H9 (cell line): ENCODE measurements around the gene FADS1. TPM values are rescaled to one million over a fixed set of nuclear protein-coding genes. Genes with fewer than 3 reads are reported as not detected.

ENCODE experiments used
- DNase-seq: peaks from one replicate; pipeline ENCODE4 v3.0.0-alpha.2; 2017
- H2AFZ ChIP-seq: one replicate; pipeline ENCODE4 v1.6.1; 2013; ENCODE audit warnings: mild to moderate bottlenecking, low read length, control low read depth, moderate library complexity
- H2AK5ac ChIP-seq: 2 replicates; pipeline ENCODE4 v1.6.1; 2013; ENCODE audit warnings: low read length, control low read depth, mixed read lengths; ENCODE audit not compliant: insufficient read length
- H2BK120ac ChIP-seq: one replicate; pipeline ENCODE4 v1.6.1; 2013; ENCODE audit warnings: low read depth, mild to moderate bottlenecking, low read length, control low read depth, inconsistent platforms; ENCODE audit not compliant: poor library complexity, severe bottlenecking
- H2BK12ac ChIP-seq: 2 replicates; pipeline ENCODE4 v1.6.1; 2013; ENCODE audit warnings: low read length, control low read depth, mixed read lengths, low read depth; ENCODE audit not compliant: insufficient read length
- H2BK15ac ChIP-seq: 2 replicates; pipeline ENCODE4 v1.6.1; 2013; ENCODE audit warnings: low read depth, low read length, control low read depth
- H2BK20ac ChIP-seq: one replicate; pipeline ENCODE4 v1.6.1; 2013; ENCODE audit warnings: low read depth, mild to moderate bottlenecking, low read length, control low read depth, inconsistent platforms; ENCODE audit not compliant: poor library complexity, severe bottlenecking
- H2BK5ac ChIP-seq: 2 replicates; pipeline ENCODE4 v1.6.1; 2013; ENCODE audit warnings: low read length, control low read depth, mixed read lengths; ENCODE audit not compliant: insufficient read length
- H3K14ac ChIP-seq: 2 replicates; pipeline ENCODE4 v1.6.1; 2013; ENCODE audit warnings: low read length, control low read depth; ENCODE audit not compliant: insufficient read depth
- H3K18ac ChIP-seq: 2 replicates; pipeline ENCODE4 v1.6.1; 2013; ENCODE audit warnings: low read depth, mild to moderate bottlenecking, mixed read lengths, low read length, control low read depth; ENCODE audit not compliant: insufficient read length
- H3K23ac ChIP-seq: 2 replicates; pipeline ENCODE4 v1.6.1; 2013; ENCODE audit warnings: low read length, control low read depth, mixed read lengths, low read depth; ENCODE audit not compliant: insufficient read length
- H3K23me2 ChIP-seq: 2 replicates; pipeline ENCODE4 v1.6.1; 2013; ENCODE audit warnings: low read depth, mild to moderate bottlenecking, mixed read lengths, low read length, control low read depth; ENCODE audit not compliant: insufficient read length, poor library complexity, severe bottlenecking
- H3K27ac ChIP-seq: 2 replicates; pipeline ENCODE4 v1.5.1; 2013; ENCODE audit warnings: low read length, control low read depth, mixed read lengths, low read depth; ENCODE audit not compliant: insufficient read length
- H3K27me3 ChIP-seq: 2 replicates; pipeline ENCODE4 v1.6.1; 2013; ENCODE audit warnings: low read length, control low read depth, inconsistent platforms; ENCODE audit not compliant: insufficient read depth
- H3K4ac ChIP-seq: 2 replicates; pipeline ENCODE4 v1.6.1; 2013; ENCODE audit warnings: low read depth, mild to moderate bottlenecking, control low read depth, inconsistent platforms, low read length, moderate library complexity
- H3K4me1 ChIP-seq: 2 replicates; pipeline ENCODE4 v1.6.1; 2013; ENCODE audit warnings: low read length, control low read depth, inconsistent platforms; ENCODE audit not compliant: insufficient read depth
- H3K4me2 ChIP-seq: 2 replicates; pipeline ENCODE4 v1.6.1; 2013; ENCODE audit warnings: low read length, control low read depth, mixed read lengths; ENCODE audit not compliant: insufficient read length, insufficient read depth
- H3K56ac ChIP-seq: 2 replicates; pipeline ENCODE4 v1.6.1; 2013; ENCODE audit warnings: low read depth, mild to moderate bottlenecking, mixed read lengths, low read length, control low read depth; ENCODE audit not compliant: insufficient read length
- H3K79me1 ChIP-seq: 2 replicates; pipeline ENCODE4 v1.6.1; 2013; ENCODE audit warnings: low read depth, mild to moderate bottlenecking, moderate library complexity, low read length, control low read depth, inconsistent platforms; ENCODE audit not compliant: insufficient read depth, poor library complexity, severe bottlenecking
- H3K79me2 ChIP-seq: 2 replicates; pipeline ENCODE4 v1.6.1; 2013; ENCODE audit warnings: low read length, control low read depth, inconsistent platforms; ENCODE audit not compliant: insufficient read depth
- H3K9ac ChIP-seq: 2 replicates; pipeline ENCODE4 v1.6.1; 2013; ENCODE audit warnings: low read length, control low read depth, mixed read lengths; ENCODE audit not compliant: insufficient read length; ENCODE audit errors: extremely low read depth
- H3K9me3 ChIP-seq: one replicate; pipeline ENCODE4 v1.6.1; 2013; ENCODE audit warnings: low read depth, low read length, inconsistent platforms; ENCODE audit not compliant: control insufficient read depth
- H3T11ph ChIP-seq: one replicate; pipeline ENCODE4 v1.6.1; 2013; ENCODE audit warnings: mild to moderate bottlenecking, low read length, control low read depth, inconsistent platforms
- H4K20me1 ChIP-seq: one replicate; pipeline ENCODE4 v1.6.1; 2013; ENCODE audit not compliant: control insufficient read depth, insufficient read length, insufficient read depth
- H4K5ac ChIP-seq: 2 replicates; pipeline ENCODE4 v1.6.1; 2013; ENCODE audit warnings: low read depth, mild to moderate bottlenecking, mixed read lengths, low read length, control low read depth; ENCODE audit not compliant: insufficient read length
- H4K8ac ChIP-seq: replicated peaks from 2 replicates; pipeline ENCODE4 v1.6.1; 2013; ENCODE audit warnings: low read length, control low read depth, mixed read lengths, low read depth; ENCODE audit not compliant: insufficient read length
- H4K91ac ChIP-seq: 2 replicates; pipeline ENCODE4 v1.6.1; 2013; ENCODE audit warnings: low read depth, mild to moderate bottlenecking, moderate library complexity, mixed read lengths, low read length, control low read depth; ENCODE audit not compliant: insufficient read length
- H3K27ac Mint-ChIP-seq, 3 experiments: 2 replicates in 2 of 3; 3 replicates in 1 of 3; pipeline ENCODE4 v1.8.0; 2020 to 2021; ENCODE audit warnings: mixed read lengths in 3 of 3, mild to moderate bottlenecking in 1 of 3, moderate library complexity in 1 of 3
- H3K27me3 Mint-ChIP-seq: 2 replicates; pipeline ENCODE4 v1.8.0; 2021; ENCODE audit warnings: low read depth, mild to moderate bottlenecking, moderate library complexity, mixed read lengths
- H3K36me3 Mint-ChIP-seq, 3 experiments: 2 replicates in 2 of 3; 3 replicates in 1 of 3; pipeline ENCODE4 v1.8.0; 2020 to 2021; ENCODE audit warnings: low read depth in 3 of 3, mixed read lengths in 3 of 3; ENCODE audit not compliant: insufficient read depth in 1 of 3
- H3K4me1 Mint-ChIP-seq, 2 experiments: 2 replicates each; pipeline ENCODE4 v1.8.0; 2020; ENCODE audit warnings: mixed read lengths in 2 of 2
- H3K4me3 Mint-ChIP-seq, 2 experiments: 2 replicates in 1 of 2; 3 replicates in 1 of 2; pipeline ENCODE4 v1.8.0; 2020 to 2021; ENCODE audit warnings: mild to moderate bottlenecking in 2 of 2, mixed read lengths in 2 of 2, moderate library complexity in 1 of 2
- H3K9me3 Mint-ChIP-seq, 2 experiments: 2 replicates in 1 of 2; 3 replicates in 1 of 2; pipeline ENCODE4 v1.8.0; 2020; ENCODE audit warnings: mild to moderate bottlenecking in 2 of 2, mixed read lengths in 2 of 2, moderate library complexity in 1 of 2
- CTCF ChIP-seq: fragments of 200-600 bp; sonication (generic); conservative IDR thresholded peaks from 3 replicates; pipeline ENCODE4 v1.8.0; 2021; ENCODE audit warnings: antibody characterized with exemption, mild to moderate bottlenecking
- WGBS: extraction: QIAGEN DNeasy Blood & Tissue Kit; methylation state at CpG from one replicate; pipeline ENCODE4 v1.1.7; 2013; ENCODE audit warnings: missing lambda C conversion rate, low lambda C conversion rate, mixed read lengths; ENCODE audit not compliant: insufficient read length; ENCODE audit errors: extremely low coverage; 5-methylcytosine and 5-hydroxymethylcytosine counted together
- total RNA-seq: library from RNA; stranded (reverse); gene quantifications from 2 replicates; pipeline ENCODE4 v1.2.1, GENCODE V29; 2021

Gene FADS1
- total RNA-seq, 1 experiment from 2014 or later, result 125 TPM

GRCh38 chr11:61836193-61836592, 19.4 kb upstream of the FADS1 start:
- Histone ChIP-seq H3K27me3 (no peaks in the 10 kb centered on the region), H3K79me1 (peaks cover 4% of the 10 kb centered on the region), H3K4me1 (peaks cover 9% of the 10 kb centered on the region; the same call in 1 of the 2 replicates), H3K9me3 (no peaks in the 10 kb centered on the region), H2BK120ac (no peak overlapping the region), H3K27ac (no peak overlapping the region), H3K18ac (no peak overlapping the region), H2BK15ac (no peak overlapping the region), H2AFZ (no peak overlapping the region), H4K20me1 (peaks cover 3% of the 10 kb centered on the region), H4K5ac (no peak overlapping the region), H3K23ac (no peak overlapping the region), H4K8ac (no peak overlapping the region), H3K4me2 (no peak overlapping the region), H2BK5ac (no peak overlapping the region), H3K4ac (no peak overlapping the region), H3K9ac (no peak overlapping the region), H2AK5ac (no peak overlapping the region), H3K56ac (no peak overlapping the region), H3K23me2 (no peaks in the 10 kb centered on the region), H3K79me2 (peaks cover 14% of the 10 kb centered on the region; the same call in 1 of the 2 replicates), H3K14ac (no peak overlapping the region), H4K91ac (no peak overlapping the region), H2BK20ac (no peak overlapping the region), H3T11ph (no peak overlapping the region), H2BK12ac (no peak overlapping the region)
- no peaks in the 10 kb centered on the region for H3K27me3 Mint-ChIP-seq
- H3K27ac Mint-ChIP-seq, result peak overlapping the region in 2 of 3 experiments; percentile 26 to 90; a peak in 3 of 7 replicates
- H3K4me1 Mint-ChIP-seq, result peaks cover 41% of the 10 kb centered on the region in 2 experiments
- H3K9me3 Mint-ChIP-seq, result no peaks in the 10 kb centered on the region
- no peak overlapping the region; a peak in 1 of 5 replicates for H3K4me3 Mint-ChIP-seq
- H3K36me3 Mint-ChIP-seq, result peaks cover 44 to 71% (median 67%) of the 10 kb centered on the region in 3 experiments
- WGBS, result no CpG with 5 or more reads among the region's 8 CpGs
- no peak for DNase-seq
- TF ChIP-seq CTCF, result no peak
